Esophagus muscularis mucosa (tissue), 3 donors: ENCODE results near the gene RAB29.

Source experiments
- CTCF ChIP-seq, 3 experiments: fragments of 200-600 bp in 2 of 3; fragments of 450-650 bp in 1 of 3; sonication (generic) in 2 of 3; IDR thresholded peaks; one replicate each; pipeline ENCODE4 v1.5.1; 2017 to 2019; ENCODE audit warnings: antibody characterized with exemption in 3 of 3, mild to moderate bottlenecking in 2 of 3, moderate library complexity in 1 of 3
- POLR2AphosphoS5 ChIP-seq, 2 donors: sonication (generic); formaldehyde crosslinking; IDR thresholded peaks; one replicate each; pipeline ENCODE4 v1.6.1; 2017; ENCODE audit warnings: antibody characterized with exemption in 2 of 2

GRCh38 chr1:205775015-205775716 is at the start of gene RAB29:
- TF ChIP-seq POLR2AphosphoS5 (IDR thresholded peaks at IDR 0.05) = peak; percentile 87 to 89
- TF ChIP-seq CTCF (IDR thresholded peaks at IDR 0.05) = no peak
